Thyroid gland (tissue), 4 donors: ENCODE results near the gene ELFN1.

Experiments used
- CTCF ChIP-seq, 6 experiments: fragments of 200-600 bp in 3 of 6; fragments of 450-650 bp in 3 of 6; sonication (generic) in 3 of 6; IDR thresholded peaks; one replicate each; pipeline ENCODE4 v1.5.1; 2016 to 2019; ENCODE audit warnings: antibody characterized with exemption in 6 of 6, mild to moderate bottlenecking in 2 of 6, inconsistent platforms in 1 of 6, moderate library complexity in 1 of 6
- POLR2A ChIP-seq, 2 donors: fragments of 450-650 bp; IDR thresholded peaks; one replicate each; pipeline ENCODE4 v1.6.1; 2017; ENCODE audit warnings: antibody characterized with exemption in 2 of 2, mild to moderate bottlenecking in 2 of 2, moderate library complexity in 1 of 2

DNA sequence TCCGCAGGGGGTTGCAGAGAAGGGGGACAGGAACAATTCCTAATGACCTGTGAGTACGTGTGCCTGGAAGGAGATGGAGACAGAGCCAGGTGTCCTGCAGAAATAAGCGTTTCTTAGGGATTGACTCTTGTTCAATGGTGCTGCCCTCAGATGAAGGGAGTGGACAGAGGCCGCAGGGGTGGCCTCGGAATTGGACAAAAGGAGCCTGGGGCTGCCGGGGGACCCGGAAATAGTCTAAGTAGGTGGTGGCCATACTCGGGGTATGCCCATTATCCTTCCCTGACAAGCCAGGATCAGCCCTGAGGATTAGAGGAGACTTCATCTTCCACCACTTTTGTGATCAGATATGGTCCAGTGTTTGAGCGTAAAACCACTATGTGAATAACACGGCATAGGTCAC lies 39.2 kb downstream of the ELFN1 start:
- TF ChIP-seq CTCF (IDR thresholded peaks at IDR 0.05) (no peak), POLR2A (IDR thresholded peaks at IDR 0.05) (no peak)
